Measurements from ENCODE around the gene ECE1.

Gene ECE1

GRCh38 chr1:21237446-21238088 lies 52.7 kb downstream of the ECE1 start:
- H3K27ac ChIP-seq (replicated peaks): no peak overlapping the region
- DNase-seq (ENCODE audit: low read depth in 1 of 2, low spot score in 1 of 2): no peak
- peaks cover 3% of the 10 kb centered on the region for H3K27me3 ChIP-seq (ENCODE audit: insufficient read depth, poor library complexity, severe bottlenecking)
- TF ChIP-seq REST (IDR thresholded peaks at IDR 0.05; ENCODE audit: insufficient replicate concordance, low read depth) (no peak), CTCF (IDR thresholded peaks at IDR 0.05; ENCODE audit: insufficient read depth, low read length) (no peak), GABPA (IDR thresholded peaks at IDR 0.05; ENCODE audit: low read depth) (no peak), POLR2AphosphoS5 (IDR thresholded peaks at IDR 0.05; ENCODE audit: low read depth) (no peak), SPI1 (IDR thresholded peaks at IDR 0.05; ENCODE audit: borderline replicate concordance, low read depth) (no peak)
- H3K4me3 ChIP-seq (replicated peaks; ENCODE audit: insufficient read depth, low read length): no peak overlapping the region

- DNase-seq (ENCODE audit: low read depth in 1 of 2, low spot score in 1 of 2): no peak
- TF ChIP-seq GABPA (IDR thresholded peaks at IDR 0.05; ENCODE audit: low read depth) (no peak), SPI1 (IDR thresholded peaks at IDR 0.05; ENCODE audit: borderline replicate concordance, low read depth) (no peak), REST (IDR thresholded peaks at IDR 0.05; ENCODE audit: insufficient replicate concordance, low read depth) (no peak), POLR2AphosphoS5 (IDR thresholded peaks at IDR 0.05; ENCODE audit: low read depth) (no peak), CTCF (IDR thresholded peaks at IDR 0.05; ENCODE audit: insufficient read depth, low read length) (no peak)
- Histone ChIP-seq H3K4me3 (replicated peaks; ENCODE audit: insufficient read depth, low read length) (no peak overlapping the region), H3K27ac (replicated peaks) (no peak overlapping the region), H3K27me3 (ENCODE audit: insufficient read depth, poor library complexity, severe bottlenecking) (peaks cover 3% of the 10 kb centered on the region)
These were observed 54.1 kb downstream of the ECE1 start for GRCh38 chr1:21236178-21236577.

- H3K4me3 ChIP-seq (replicated peaks; ENCODE audit: insufficient read depth, low read length): no peak overlapping the region
- no peak overlapping the region for H3K27ac ChIP-seq (replicated peaks)
- no peak for TF ChIP-seq CTCF (IDR thresholded peaks at IDR 0.05; ENCODE audit: insufficient read depth, low read length)
- no peak for TF ChIP-seq SPI1 (IDR thresholded peaks at IDR 0.05; ENCODE audit: borderline replicate concordance, low read depth)
- no peak for TF ChIP-seq GABPA (IDR thresholded peaks at IDR 0.05; ENCODE audit: low read depth)
- no peak for TF ChIP-seq POLR2AphosphoS5 (IDR thresholded peaks at IDR 0.05; ENCODE audit: low read depth)
- no peak for TF ChIP-seq REST (IDR thresholded peaks at IDR 0.05; ENCODE audit: insufficient replicate concordance, low read depth)
- no peak for DNase-seq (ENCODE audit: low read depth in 1 of 2, low spot score in 1 of 2)
- H3K27me3 ChIP-seq (ENCODE audit: insufficient read depth, poor library complexity, severe bottlenecking): peaks cover 3% of the 10 kb centered on the region
These were observed 55.5 kb downstream of the ECE1 start for GRCh38 chr1:21234779-21235178.

Data from HL-60 (cell line).